HG03025 (cell line): ENCODE results near the gene TMEM253.

Experiments
- ATAC-seq: cut with Tn5 transposase; IDR thresholded peaks from one replicate; pipeline ENCODE4 v1.9.1; 2021; ENCODE audit warnings: mild to moderate bottlenecking, moderate library complexity; ENCODE audit not compliant: unreplicated experiment, low FRiP score

The TMEM253 gene

DNA sequence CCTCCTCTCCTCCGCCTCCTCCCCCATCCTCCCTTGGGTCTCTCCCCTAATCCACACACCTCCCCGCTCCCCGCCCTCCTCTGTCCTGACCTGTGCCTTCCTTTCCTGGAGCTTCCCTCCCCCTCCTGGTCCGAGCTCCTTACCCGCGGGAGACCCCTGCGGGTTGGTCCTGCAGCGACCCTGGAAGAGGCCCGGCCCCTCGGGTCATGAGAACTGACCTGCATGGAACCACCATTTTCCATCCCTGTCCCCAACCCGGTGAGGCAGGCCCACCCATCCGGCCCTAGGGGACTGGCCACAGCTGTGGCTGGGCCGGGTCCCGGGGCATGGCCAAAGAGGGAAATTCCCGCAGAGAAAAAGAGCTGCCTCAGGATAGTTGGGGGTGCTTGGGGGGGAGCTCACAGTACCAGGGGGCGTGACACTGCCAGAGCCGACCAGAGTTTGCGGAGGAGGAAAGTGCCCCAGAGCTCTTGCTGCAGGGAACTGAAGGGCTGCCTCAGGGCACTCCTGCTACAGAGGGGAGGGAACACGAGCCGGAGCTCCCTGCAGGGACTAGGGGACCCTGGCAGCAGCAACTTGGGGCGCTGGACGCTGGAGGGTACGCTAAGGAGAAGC lies 30.1 kb upstream of the TMEM253 start:
- ATAC-seq: no peak

DNA sequence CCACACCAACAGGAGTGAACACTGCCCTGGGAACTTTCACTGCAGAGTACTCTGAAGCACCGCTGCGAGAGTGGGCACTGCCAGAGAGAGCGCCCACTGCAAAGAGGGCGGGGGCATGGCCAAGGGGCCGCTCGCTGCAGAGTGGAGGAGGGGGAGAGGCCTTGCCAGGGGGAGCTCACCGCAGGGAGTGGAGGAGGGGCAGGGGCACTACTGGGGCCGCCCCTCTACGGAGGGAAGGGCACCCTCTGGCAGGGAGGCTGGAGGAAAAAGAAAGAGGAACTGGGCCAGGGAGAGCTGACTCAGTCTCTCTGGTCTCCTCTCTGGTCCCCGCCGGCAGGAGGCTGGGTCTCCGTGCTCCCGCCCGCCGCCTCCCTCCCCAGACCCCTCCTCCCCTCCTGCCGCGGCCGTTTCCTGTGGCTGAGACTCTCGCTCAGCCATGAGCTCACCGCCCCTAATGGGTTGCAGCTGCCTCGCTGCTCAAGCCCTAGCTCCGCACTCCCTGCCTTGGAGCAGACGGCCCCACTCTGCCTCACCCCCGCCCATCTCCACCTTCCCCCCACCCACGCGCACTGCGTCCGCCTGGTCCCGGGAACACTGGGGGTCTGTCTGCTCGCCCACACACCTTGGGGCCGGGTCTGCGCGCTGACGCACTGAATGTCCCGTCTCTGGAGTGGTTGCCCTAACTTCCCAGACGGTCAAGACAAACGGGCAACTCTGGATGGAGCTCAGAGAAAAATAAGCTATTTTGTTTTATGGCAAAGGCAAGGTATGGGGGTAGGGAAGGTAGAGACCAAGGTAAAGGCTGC lies 29.4 kb upstream of the TMEM253 start:
- no peak for ATAC-seq

DNA sequence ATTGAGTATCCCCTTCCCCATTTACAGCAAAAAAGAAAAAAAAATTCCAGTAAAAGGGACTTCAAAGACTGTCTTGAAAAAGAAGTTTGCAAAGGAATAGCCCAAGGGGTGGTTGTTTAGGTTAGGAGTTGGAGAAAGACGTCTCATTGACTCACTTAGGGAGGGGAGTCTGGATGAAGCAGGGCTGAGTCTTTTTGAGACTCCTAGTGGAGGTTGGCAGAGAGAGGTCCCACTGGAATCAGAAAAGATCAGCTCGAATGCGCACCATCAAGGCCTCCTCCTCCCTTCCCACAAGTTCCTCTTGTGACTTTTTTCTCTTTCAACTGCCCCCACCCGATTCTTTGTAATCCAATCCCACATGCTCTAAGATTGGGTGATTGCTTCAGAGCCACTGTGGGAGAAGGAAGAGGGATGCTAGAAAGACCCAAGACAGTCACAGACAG lies 28.8 kb upstream of the TMEM253 start:
- no peak for ATAC-seq

DNA sequence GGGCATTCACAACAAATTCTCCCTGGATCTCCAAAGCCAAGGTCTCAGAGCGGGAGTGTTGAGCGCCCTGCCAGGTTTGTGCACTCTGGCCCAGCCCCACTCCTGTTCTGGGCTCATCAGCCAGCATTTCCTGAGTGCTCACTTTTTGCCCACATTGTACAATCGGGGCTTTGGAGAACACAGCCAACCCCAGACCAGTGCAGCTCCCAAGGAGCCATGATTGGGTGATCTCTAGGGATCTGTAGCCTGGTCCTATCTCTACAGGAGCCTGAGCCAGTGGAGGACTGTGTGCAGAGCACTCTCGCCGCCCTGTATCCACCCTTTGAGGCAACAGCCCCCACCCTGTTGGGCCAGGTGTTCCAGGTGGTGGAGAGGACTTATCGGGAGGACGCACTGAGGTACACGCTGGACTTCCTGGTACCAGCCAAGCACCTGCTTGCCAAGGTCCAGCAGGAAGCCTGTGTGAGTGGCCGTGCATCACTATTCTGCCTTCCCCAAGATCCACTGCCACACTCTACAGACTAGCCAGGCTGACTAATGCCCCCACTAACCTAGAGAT lies 28.0 kb upstream of the TMEM253 start:
- no peak for ATAC-seq

DNA sequence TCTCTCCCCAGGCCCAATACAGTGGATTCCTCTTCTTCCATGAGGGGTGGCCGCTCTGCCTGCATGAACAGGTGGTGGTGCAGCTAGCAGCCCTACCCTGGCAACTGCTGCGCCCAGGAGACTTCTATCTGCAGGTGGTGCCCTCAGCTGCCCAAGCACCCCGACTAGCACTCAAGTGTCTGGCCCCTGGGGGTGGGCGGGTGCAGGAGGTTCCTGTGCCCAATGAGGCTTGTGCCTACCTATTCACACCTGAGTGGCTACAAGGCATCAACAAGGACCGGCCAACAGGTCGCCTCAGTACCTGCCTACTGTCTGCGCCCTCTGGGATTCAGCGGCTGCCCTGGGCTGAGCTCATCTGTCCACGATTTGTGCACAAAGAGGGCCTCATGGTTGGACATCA lies 26.9 kb upstream of the TMEM253 start:
- no peak for ATAC-seq

DNA sequence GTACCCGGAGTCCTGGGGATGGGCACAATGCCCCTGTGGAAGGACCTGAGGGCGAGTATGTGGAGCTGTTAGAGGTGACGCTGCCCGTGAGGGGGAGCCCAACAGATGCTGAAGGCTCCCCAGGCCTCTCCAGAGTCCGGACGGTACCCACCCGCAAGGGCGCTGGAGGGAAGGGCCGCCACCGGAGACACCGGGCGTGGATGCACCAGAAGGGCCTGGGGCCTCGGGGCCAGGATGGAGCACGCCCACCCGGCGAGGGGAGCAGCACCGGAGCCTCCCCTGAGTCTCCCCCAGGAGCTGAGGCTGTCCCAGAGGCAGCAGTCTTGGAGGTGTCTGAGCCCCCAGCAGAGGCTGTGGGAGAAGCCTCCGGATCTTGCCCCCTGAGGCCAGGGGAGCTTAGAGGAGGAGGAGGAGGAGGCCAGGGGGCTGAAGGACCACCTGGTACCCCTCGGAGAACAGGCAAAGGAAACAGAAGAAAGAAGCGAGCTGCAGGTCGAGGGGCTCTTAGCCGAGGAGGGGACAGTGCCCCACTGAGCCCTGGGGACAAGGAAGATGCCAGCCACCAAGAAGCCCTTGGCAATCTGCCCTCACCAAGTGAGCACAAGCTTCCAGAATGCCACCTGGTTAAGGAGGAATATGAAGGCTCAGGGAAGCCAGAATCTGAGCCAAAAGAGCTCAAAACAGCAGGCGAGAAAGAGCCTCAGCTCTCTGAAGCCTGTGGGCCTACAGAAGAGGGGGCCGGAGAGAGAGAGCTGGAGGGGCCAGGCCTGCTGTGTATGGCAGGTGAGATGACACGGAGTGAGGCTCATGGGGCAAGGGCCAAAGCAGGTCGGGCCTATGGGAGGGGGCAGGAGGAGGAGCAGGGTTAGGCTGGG lies 26.2 kb upstream of the TMEM253 start:
- ATAC-seq: no peak

DNA sequence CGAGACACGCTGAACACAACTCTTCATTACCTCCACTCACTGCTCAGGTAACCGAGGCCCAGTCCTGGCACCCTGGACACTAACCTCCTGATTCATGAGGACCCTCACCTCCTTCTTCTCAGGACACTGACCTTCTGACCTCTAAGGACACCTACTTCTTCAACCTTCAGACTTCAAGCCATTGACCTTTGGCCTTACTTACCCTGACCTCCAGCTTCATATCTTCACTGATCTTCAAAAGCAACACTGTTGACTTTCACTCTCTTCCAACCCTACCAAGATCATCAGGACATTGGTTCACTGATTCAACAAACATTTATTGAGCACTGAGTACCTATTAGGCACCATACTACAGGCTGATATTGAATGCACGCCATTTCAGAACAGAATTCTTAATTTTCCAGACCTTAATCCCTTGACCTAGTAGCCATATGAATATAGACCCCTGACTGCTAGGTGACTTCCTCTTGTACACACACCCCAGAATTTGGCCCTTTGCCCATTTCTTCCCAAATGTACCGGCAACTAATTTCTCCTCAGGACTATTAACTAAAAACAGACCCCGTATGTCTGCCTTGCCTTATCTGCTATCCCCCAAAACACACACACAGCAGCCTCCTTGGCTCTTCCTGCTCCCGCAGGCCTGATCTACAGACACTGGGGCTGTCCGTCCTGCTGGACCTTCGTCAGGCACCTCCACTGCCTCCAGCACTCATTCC lies 25.0 kb upstream of the TMEM253 start:
- no peak for ATAC-seq

DNA sequence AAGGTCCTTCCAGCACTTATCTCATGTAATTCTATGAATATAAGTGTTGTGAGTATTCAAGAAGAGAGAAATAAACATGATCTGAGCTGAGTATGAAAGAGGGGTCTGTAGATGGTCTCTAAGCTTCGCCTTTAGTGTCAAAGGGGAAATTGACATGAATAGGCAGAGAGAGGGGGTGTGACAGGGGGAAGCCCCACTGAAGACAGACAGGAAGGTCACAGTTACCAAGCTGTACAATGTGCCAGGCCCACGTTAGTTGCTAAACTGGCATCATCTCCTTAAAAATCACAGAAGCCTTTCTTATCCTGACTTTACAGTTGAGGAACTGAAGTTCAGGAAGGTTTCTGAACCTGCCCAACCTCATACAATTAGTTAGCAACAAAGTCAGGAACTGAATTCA lies 23.2 kb upstream of the TMEM253 start:
- ATAC-seq: no peak

DNA sequence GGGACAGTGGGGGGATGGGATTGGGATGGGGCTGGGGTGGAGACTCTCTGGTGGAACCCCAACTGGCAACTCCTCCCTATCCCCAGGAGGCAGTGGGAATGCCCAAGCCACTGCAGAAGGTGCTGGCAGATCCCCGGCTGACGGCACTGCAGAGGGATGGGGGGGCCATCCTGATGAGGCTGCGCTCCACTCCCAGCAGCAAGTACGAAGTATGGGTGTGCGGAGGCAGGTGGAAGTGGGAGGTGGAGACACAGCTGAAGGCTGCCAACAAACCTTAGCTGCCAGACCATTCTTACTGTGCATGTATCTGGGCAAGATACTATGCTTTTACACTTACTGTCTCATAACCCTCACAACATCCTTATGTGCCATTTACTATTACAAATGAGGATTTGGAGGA lies 22.6 kb upstream of the TMEM253 start:
- ATAC-seq: no peak

DNA sequence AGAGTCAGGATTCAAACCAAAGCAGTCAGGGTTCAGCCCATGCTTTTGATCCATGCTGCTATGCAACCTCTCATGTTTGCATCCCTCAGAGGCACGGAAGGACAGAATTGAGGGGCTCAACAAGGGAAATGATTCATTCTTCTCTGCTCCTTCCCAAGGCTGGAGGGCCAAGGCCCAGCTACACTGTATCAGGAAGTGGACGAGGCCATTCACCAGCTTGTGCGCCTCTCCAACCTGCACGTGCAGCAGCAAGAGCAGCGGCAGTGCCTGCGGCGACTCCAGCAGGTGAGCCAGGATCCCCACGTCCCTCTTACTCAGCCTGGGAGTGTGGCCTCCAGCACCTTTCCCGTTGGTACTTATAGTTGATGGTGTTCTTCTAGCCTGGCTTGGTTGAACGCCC lies 22.1 kb upstream of the TMEM253 start:
- ATAC-seq: no peak

DNA sequence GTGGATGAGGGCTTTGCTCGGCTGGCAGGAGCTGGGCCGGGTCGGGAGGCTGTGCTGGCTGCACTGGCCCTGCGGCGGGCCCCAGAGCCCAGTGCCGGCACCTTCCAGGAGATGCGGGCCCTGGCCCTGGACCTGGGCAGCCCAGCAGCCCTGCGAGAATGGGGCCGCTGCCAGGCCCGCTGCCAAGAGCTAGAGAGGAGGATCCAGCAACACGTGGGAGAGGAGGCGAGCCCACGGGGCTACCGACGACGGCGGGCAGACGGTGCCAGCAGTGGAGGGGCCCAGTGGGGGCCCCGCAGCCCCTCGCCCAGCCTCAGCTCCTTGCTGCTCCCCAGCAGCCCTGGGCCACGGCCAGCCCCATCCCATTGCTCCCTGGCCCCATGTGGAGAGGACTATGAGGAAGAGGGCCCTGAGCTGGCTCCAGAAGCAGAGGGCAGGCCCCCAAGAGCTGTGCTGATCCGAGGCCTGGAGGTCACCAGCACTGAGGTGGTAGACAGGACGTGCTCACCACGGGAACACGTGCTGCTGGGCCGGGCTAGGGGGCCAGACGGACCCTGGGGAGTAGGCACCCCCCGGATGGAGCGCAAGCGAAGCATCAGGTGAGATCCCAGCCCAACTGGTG lies 19.2 kb upstream of the TMEM253 start:
- no peak for ATAC-seq

DNA sequence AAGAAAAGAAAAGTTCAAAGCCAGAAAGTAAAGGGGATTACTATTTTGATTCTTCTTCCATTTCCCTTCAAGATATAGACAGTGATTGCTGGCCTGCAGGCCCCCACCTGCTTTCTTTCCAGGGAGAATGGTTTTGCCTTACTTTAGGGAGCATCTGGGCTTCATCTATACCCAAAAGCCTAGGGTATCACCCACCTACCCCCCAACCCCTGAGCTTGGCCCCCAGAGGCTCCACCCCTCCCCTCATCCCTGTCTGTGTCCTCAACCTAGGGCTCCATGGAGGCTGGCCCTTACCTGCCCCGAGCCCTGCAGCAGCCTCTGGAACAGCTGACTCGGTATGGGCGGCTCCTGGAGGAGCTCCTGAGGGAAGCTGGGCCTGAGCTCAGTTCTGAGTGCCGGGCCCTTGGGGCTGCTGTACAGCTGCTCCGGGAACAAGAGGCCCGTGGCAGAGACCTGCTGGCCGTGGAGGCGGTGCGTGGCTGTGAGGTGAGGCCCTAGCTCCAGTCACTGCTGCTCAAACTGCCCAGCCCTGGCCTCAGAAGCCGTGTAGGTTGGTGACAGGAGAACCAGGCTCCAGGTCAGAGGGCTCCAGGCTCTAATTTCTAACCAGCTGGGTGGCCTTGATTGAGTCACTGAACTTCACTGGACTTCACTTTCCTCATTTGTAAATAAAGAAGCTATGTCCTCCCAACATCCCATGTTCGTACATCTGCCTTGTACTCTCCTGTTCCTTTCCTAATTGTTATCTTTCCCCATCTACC lies 17.1 kb upstream of the TMEM253 start:
- ATAC-seq: no peak

DNA sequence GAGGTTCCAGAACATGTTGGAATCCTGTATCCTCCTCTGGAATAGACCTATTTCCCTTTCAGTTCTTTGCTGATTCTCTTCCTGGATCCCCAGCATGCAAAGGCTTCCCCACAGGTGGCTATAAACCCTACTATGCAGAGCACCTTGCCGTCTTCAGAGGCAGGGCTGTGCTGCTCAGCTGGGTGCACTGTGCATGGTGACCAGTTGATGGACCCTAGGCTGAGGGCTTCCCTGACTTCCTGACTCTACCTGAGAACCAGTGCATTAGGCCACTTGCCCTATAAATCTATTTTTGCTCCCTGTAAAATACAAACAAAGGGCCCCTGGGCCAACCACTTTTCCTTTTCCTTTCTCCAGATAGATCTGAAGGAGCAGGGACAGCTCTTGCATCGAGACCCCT lies 16.5 kb upstream of the TMEM253 start:
- ATAC-seq: no peak

DNA sequence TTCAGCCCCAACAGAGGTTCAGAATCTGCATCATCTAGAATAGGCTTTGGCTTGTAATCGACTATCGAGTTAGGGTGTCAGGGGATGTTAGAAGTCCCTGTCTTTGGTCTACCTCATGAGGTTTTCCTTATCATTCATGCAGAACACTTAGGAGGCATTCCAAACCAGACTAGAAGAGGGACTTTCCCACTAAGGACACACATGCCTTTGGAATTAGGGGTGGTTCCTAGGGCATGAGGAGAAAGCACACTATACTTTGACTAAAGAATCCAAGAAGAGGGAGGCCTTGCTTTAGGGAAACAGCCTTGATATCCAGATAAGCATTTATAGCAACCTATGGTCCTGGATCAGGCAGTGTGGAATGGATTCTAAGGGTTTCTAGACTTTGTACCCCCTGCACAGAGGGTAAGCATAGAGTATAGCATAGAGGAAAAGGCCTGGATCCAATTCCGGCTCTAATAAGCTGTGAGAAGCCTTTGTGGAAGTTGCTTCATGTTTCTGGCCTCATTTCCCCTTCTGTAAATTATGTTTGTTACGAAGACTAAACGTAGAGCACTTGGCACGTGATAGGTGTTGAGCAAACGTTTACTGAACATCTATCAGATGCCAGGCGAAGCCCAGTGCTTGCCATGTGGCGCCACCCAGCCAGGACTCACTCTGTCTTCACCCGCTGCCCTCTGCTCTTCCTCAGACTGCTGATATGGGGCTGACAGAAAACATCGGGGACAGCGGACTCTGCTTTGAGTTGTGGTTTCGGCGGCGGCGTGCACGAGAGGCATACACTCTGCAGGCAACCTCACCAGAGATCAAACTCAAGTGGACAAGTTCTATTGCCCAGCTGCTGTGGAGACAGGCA lies 15.6 kb upstream of the TMEM253 start:
- ATAC-seq: no peak

DNA sequence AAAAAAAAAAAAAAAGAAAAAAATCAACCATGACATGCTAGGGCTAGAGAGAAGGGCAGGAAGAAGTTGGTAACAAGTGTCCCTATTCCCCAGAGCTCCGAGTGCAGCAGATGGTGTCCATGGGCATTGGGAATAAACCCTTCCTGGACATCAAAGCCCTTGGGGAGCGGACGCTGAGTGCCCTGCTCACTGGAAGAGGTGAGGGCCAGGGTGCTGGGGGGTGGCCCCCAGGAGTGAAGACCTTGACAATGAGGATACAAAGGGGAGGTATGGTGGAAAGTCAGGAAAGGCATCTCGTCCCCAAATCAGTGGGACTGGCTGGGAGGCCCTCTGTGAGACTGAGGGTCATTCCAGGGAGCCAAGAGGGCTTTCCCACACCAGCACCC lies 14.0 kb upstream of the TMEM253 start:
- no peak for ATAC-seq

DNA sequence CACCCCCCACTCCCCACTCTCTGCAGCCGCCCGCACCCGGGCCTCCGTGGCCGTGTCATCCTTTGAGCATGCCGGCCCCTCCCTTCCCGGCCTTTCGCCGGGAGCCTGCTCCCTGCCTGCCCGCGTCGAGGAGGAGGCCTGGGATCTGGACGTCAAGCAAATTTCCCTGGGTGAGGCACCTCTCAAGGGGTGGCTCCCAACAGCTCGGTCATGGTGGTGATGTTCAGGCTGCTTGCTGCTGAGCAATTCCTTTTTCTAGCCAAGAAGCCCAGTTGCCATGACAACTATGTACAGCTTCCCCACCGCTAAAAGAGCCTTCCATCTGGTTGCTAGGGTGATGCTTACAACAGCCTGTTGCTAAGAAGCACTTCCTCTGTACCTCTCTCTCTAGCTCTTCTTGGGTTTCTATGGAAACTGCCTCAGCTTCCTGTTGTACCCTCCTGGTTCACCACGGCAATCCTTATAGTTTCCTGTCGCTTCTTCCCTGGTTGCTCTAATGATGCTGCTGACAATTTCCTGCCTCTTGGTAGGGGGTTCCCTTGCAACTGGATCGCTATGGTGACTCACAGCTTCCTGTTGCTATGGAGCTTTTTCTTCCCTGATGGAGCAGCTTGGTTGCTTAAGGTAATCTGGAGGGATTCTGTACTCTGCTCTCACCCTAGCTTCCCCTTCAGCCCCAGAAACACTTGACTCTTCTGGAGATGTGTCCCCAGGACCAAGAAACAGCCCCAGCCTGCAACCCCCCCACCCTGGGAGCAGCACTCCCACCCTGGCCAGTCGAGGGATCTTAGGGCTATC lies 13.4 kb upstream of the TMEM253 start:
- ATAC-seq: no peak

DNA sequence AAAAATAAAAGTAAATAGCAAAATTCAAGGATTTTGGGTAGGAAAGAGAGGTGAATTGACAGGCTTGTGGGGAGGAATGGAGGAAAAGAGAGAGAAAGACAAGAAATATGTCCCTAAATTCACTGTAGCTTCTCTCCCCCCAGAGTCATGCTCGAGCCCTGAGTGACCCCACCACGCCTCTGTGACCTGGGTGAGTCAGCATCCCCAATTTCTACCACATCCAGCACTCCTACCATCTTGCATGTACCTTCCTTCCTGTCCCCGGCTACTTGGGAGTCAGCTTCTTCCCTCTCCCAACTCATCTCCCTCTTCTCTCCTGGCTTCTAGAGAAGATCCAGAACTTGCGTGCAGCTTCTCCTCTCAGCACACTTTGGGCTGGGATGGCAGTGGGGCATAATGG lies 12.2 kb upstream of the TMEM253 start:
- ATAC-seq: no peak

DNA sequence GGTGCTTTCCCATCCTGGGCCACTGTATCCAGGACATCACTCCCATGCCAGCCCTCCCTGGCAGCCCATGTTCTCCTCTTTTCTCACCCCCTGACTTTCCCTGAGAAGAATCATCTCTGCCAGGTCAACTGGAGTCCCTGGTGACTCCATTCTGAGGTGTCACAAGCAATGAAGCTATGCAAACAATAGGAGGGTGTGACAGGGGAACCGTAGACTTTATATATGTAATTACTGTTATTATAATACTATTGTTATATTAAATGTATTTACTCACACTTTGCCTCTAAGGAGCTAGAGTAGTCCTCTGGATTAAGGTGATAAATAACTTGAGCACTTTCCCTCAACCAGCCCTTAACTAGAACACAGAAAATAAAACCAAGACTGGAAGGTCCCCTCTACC lies 11.6 kb upstream of the TMEM253 start:
- no peak for ATAC-seq
